OCI-LY7 (cell line): Measurements from ENCODE around the gene LPP. TPM values are rescaled to one million over a fixed set of nuclear protein-coding genes. Genes with fewer than 3 reads are reported as not detected.

Source experiments
- BruUV-seq: library from RNA; stranded (reverse); fragments of 400-500 nt; replicated peaks from 2 replicates; lab custom pipeline; 2021; lab: Mats Ljungman, UMichigan
- CTCF ChIA-PET: fragments of 300-600 bp; sonication (Branson Sonifier 250); formaldehyde crosslinking; loops from one replicate; lab custom pipeline; 2022; ENCODE audit warnings: antibody characterized with exemption; ENCODE audit not compliant: unreplicated experiment; lab: Charles Lee
- POLR2A ChIA-PET: fragments of 300-600 bp; sonication (Branson Sonifier 250); formaldehyde crosslinking; loops from one replicate; lab custom pipeline; 2022; ENCODE audit warnings: antibody characterized with exemption; lab: Charles Lee
- DNase-seq: peaks from one replicate; pipeline ENCODE4 v3.0.0-alpha.2; 2015; ENCODE audit warnings: low spot score
- H2AFZ ChIP-seq: fragments of 200-600 bp; sonication (generic), shearing (Covaris generic); 2 replicates; pipeline ENCODE4 v1.6.1; 2014; ENCODE audit warnings: mild to moderate bottlenecking, antibody characterized with exemption, low read length, moderate library complexity
- H3K27ac ChIP-seq: fragments of 200-600 bp; sonication (generic); 2 replicates; pipeline ENCODE4 v1.5.1; 2014; ENCODE audit warnings: mixed run types, low read depth, mild to moderate bottlenecking, moderate library complexity, low read length, inconsistent platforms; ENCODE audit not compliant: poor library complexity, severe bottlenecking
- H3K36me3 ChIP-seq: fragments of 200-600 bp; sonication (generic); 2 replicates; pipeline ENCODE4 v1.6.1; 2014; ENCODE audit warnings: mild to moderate bottlenecking, antibody characterized with exemption, low read length, moderate library complexity, mixed read lengths; ENCODE audit not compliant: insufficient read depth
- H3K4me1 ChIP-seq: fragments of 200-600 bp; sonication (generic); 2 replicates; pipeline ENCODE4 v1.5.1; 2014; ENCODE audit warnings: mild to moderate bottlenecking, low read length; ENCODE audit not compliant: insufficient read depth, poor library complexity, severe bottlenecking
- H3K4me2 ChIP-seq: fragments of 200-600 bp; sonication (generic); 2 replicates; pipeline ENCODE4 v1.6.1; 2014; ENCODE audit warnings: mild to moderate bottlenecking, low read length
- H3K4me3 ChIP-seq: fragments of 200-600 bp; sonication (generic); 2 replicates; pipeline ENCODE4 v1.5.1; 2014; ENCODE audit warnings: mild to moderate bottlenecking, low read depth, low read length; ENCODE audit not compliant: poor library complexity, severe bottlenecking
- H3K79me2 ChIP-seq: fragments of 200-600 bp; sonication (generic); 2 replicates; pipeline ENCODE4 v1.6.1; 2016; ENCODE audit warnings: low read depth, mild to moderate bottlenecking, low read length, moderate library complexity, mixed read lengths; ENCODE audit not compliant: insufficient read depth
- H3K9me2 ChIP-seq: fragments of 200-600 bp; sonication (generic); 2 replicates; pipeline ENCODE4 v1.6.1; 2016; ENCODE audit warnings: mild to moderate bottlenecking, low read length, mixed read lengths; ENCODE audit not compliant: insufficient read depth
- H3K9me3 ChIP-seq: fragments of 200-600 bp; sonication (generic); 2 replicates; pipeline ENCODE4 v1.6.1; 2014; ENCODE audit warnings: mild to moderate bottlenecking, mixed run types, low read length, mixed read lengths
- H4K20me1 ChIP-seq: fragments of 200-600 bp; sonication (generic); 2 replicates; pipeline ENCODE4 v1.6.1; 2014; ENCODE audit warnings: mild to moderate bottlenecking, antibody characterized with exemption, low read length, moderate library complexity, mixed read lengths; ENCODE audit not compliant: insufficient read depth
- EZH2phosphoT487 ChIP-seq: fragments of 200-600 bp; sonication (generic); IDR thresholded peaks from 2 replicates; pipeline ENCODE4 v1.6.1; 2018; ENCODE audit warnings: low read depth, borderline replicate concordance, mild to moderate bottlenecking, mixed run types, antibody characterized with exemption, low read length, moderate library complexity, mixed read lengths
- intact Hi-C: fragments of 100-400 bp; cut with micrococcal nuclease; formaldehyde crosslinking; loops from one replicate; pipeline ENCODE4 v1.10.0; 2022; ENCODE audit not compliant: unreplicated experiment
- total RNA-seq, 2 experiments: library from RNA; depleted of rRNA in 1 of 2; stranded (reverse); fragments of >200 nt in 1 of 2; shearing (Covaris generic) in 1 of 2; gene quantifications; 2 replicates each; pipeline ENCODE4 v1.2.3, GENCODE V29; 2014 to 2022
- TF ChIP-seq, protein P1 (sequence below): fragments of 200-600 bp; sonication (generic); conservative IDR thresholded peaks from 2 replicates; pipeline ENCODE4 v1.5.1; 2014; ENCODE audit warnings: mild to moderate bottlenecking, antibody characterized with exemption, low read length, moderate library complexity, mixed read lengths

LPP gene
- total RNA-seq, 2 experiments from 2014 or later, result 10.9 to 119 TPM

DNA sequence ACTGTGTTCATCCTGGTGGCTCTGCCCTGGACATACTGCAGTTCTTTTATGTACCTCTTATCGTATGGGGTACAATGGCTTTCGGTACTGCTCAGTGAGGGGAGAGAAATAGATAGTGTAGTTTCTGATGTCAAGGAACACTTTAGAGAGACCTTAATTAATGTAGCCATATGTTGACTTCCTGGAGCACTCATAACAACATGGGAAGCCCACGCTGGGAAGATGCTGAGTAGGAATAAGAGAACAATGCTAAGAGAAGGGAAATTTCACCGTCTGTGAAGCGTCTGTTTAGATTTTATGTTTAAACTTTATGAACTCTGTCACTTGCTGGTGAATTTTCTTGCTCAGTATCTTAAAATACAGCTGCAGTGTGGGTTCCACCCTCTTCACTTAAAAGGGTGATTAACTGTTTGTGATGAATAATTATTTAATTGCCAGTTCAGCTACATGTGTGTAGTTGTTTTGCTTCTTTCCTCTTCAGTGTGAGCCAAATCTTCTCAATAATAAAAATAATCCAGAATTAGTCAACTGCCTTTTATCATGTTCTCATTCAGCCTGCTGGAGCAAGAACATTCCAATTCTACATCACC is 644.7 kb downstream of the LPP start:
- ChIA-PET CTCF (no interaction called here), POLR2A (interaction anchor here (0.9 to 1.3 kb wide), 4 partner anchors 16 to 70 kb away, joined by 3 to 6 read pairs (median 3); no protein-coding TSS in a partner anchor)
- Histone ChIP-seq H2AFZ (no peak overlapping the region), H3K27ac (no peak overlapping the region), H3K4me2 (no peak overlapping the region), H3K4me3 (no peak overlapping the region), H3K36me3 (no peaks in the 10 kb centered on the region), H3K9me3 (no peaks in the 10 kb centered on the region), H4K20me1 (no peaks in the 10 kb centered on the region), H3K9me2 (no peaks in the 10 kb centered on the region), H3K4me1 (peaks cover 16% of the 10 kb centered on the region), H3K79me2 (no peaks in the 10 kb centered on the region)
- intact Hi-C loops, result no loop called here
- DNase-seq, result no peak
- TF ChIP-seq EZH2phosphoT487, result no peak
- TF ChIP-seq, protein P1, sequence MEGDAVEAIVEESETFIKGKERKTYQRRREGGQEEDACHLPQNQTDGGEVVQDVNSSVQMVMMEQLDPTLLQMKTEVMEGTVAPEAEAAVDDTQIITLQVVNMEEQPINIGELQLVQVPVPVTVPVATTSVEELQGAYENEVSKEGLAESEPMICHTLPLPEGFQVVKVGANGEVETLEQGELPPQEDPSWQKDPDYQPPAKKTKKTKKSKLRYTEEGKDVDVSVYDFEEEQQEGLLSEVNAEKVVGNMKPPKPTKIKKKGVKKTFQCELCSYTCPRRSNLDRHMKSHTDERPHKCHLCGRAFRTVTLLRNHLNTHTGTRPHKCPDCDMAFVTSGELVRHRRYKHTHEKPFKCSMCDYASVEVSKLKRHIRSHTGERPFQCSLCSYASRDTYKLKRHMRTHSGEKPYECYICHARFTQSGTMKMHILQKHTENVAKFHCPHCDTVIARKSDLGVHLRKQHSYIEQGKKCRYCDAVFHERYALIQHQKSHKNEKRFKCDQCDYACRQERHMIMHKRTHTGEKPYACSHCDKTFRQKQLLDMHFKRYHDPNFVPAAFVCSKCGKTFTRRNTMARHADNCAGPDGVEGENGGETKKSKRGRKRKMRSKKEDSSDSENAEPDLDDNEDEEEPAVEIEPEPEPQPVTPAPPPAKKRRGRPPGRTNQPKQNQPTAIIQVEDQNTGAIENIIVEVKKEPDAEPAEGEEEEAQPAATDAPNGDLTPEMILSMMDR, result no peak
- BruUV-seq, result no TSS peak

DNA sequence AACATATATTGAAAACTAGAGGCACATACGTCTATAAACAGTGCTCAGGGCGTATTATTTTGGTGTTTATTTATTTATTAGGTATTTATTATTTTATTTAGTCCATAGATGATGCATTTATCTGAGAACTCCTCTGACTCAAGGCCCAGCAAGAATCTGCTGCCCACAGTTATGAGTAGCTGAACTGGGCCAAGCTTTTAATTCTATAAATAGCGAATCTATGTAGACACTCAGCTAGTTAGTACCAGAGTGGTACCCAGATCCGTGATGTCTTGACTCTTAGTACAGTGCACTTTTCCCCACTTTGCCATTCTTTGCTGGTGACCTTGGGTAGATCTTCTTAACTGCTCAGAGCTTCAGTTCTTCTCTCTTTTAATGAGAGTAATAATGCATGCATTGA is 647.4 kb downstream of the LPP start:
- TF ChIP-seq EZH2phosphoT487, result no peak
- TF ChIP-seq, protein P1, result no peak
- Histone ChIP-seq H3K4me2 (no peak overlapping the region), H3K4me3 (no peak overlapping the region), H3K79me2 (no peaks in the 10 kb centered on the region), H3K9me3 (peaks cover 2% of the 10 kb centered on the region; the same call in 1 of the 2 replicates), H3K9me2 (no peaks in the 10 kb centered on the region), H3K4me1 (peaks cover 8% of the 10 kb centered on the region), H3K27ac (no peak overlapping the region), H2AFZ (no peak overlapping the region), H3K36me3 (no peaks in the 10 kb centered on the region), H4K20me1 (no peaks in the 10 kb centered on the region)
- CTCF ChIA-PET, result no interaction called here
- BruUV-seq, result no TSS peak
- DNase-seq, result no peak
- intact Hi-C loops, result no loop called here
- POLR2A ChIA-PET, result interaction anchor here (1.3 kb wide), 1 partner anchor 22 kb away, joined by 4 read pairs; no protein-coding TSS in a partner anchor

DNA sequence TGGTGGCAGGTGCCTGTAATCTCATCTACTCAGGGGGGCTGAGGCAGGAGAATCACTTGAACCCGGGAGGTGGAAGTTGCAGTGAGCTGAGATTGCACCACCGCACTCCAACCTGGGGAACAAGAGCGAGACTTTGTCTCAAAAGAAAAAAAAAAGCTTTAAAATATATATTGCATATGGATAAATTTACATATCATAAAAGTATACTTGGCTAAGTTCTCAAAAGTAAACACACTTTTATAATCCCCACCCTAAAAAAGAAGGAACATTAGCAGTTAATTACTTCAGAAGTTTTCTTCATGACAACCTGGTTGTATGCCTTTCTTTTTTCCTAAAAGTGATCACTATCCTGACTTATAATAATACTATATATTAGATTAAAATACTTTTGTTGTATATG is 648.7 kb downstream of the LPP start:
- H3K9me2 ChIP-seq, result no peaks in the 10 kb centered on the region
- no peak overlapping the region for H2AFZ ChIP-seq
- DNase-seq, result no peak
- no peaks in the 10 kb centered on the region for H3K36me3 ChIP-seq
- intact Hi-C loops, result no loop called here
- CTCF ChIA-PET, result no interaction called here
- no peak overlapping the region for H3K4me3 ChIP-seq
- H4K20me1 ChIP-seq, result no peaks in the 10 kb centered on the region
- no peaks in the 10 kb centered on the region for H3K79me2 ChIP-seq
- no peak overlapping the region for H3K4me2 ChIP-seq
- no TSS peak for BruUV-seq
- H3K9me3 ChIP-seq, result peaks cover 14% of the 10 kb centered on the region
- H3K27ac ChIP-seq, result no peak overlapping the region
- POLR2A ChIA-PET, result interaction anchor here (0.6 to 1.3 kb wide), 9 partner anchors 9 to 1281 kb away, joined by 3 to 4 read pairs (median 3); no protein-coding TSS in a partner anchor
- no peaks in the 10 kb centered on the region for H3K4me1 ChIP-seq
- no peak for TF ChIP-seq EZH2phosphoT487
- TF ChIP-seq, protein P1, result no peak
